Epithelial cell of esophagus (primary cell): ENCODE results near the gene SIK3.

Source experiments
- DNase-seq: peaks from one replicate; pipeline ENCODE4 v3.0.0; 2010; ENCODE audit warnings: low read depth
- H3K4me3 ChIP-seq: 2 replicates; pipeline ENCODE4 v1.5.1; 2011; ENCODE audit warnings: mild to moderate bottlenecking, low read length, control low read depth
- CTCF ChIP-seq: IDR thresholded peaks from 2 replicates; pipeline ENCODE4 v1.5.1; 2011; ENCODE audit warnings: low read depth, mild to moderate bottlenecking, low read length, control low read depth, inconsistent platforms; ENCODE audit not compliant: insufficient read depth; ENCODE audit errors: missing control alignments

Gene SIK3

GRCh38 chr11:117062498-117062897, 35.7 kb downstream of the SIK3 start:
- DNase-seq, result no peak
- TF ChIP-seq CTCF, result no peak

DNA sequence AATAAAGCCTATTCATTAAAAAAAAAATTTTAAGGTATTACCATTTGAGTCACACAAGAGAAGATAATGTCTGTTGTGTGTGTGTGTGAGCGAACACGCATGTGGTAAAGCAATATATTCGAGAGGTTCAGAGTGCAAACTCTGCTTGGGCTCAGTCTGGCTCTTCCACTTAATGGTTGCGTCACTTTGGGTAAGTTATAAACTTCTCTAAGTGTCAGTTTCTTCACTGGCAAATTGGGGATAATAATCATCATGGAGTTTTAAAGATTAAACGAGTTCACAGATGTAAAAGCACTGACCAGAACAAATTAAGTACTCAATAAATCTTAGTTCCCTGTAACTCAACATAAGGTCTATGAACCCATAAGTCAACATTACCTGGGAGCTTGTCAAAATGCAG, 37.0 kb downstream of the SIK3 start:
- no peak overlapping the region for H3K4me3 ChIP-seq
- no peak for TF ChIP-seq CTCF
- no peak for DNase-seq

More at GRCh38 chr11:117062498-117062897, 35.7 kb downstream of the SIK3 start:
- no peak overlapping the region for H3K4me3 ChIP-seq

- DNase-seq, result no peak
- no peak overlapping the region for H3K4me3 ChIP-seq
Measured at GRCh38 chr11:117059611-117060148, 38.5 kb downstream of the SIK3 start.

GRCh38 chr11:117058761-117059261, 39.4 kb downstream of the SIK3 start:
- no peak overlapping the region for H3K4me3 ChIP-seq
- TF ChIP-seq CTCF, result no peak
- DNase-seq, result no peak

More at GRCh38 chr11:117059611-117060148, 38.5 kb downstream of the SIK3 start:
- no peak for TF ChIP-seq CTCF

GRCh38 chr11:117057727-117058126, 40.5 kb downstream of the SIK3 start:
- no peak for TF ChIP-seq CTCF
- H3K4me3 ChIP-seq, result no peak overlapping the region
- DNase-seq, result no peak

- H3K4me3 ChIP-seq, result no peak overlapping the region
- DNase-seq, result no peak
- TF ChIP-seq CTCF, result no peak
Measured at GRCh38 chr11:117057317-117057716, 40.9 kb downstream of the SIK3 start.

- no peak for TF ChIP-seq CTCF
- no peak for DNase-seq
- no peak overlapping the region for H3K4me3 ChIP-seq
Measured at GRCh38 chr11:117055469-117055868, 42.8 kb downstream of the SIK3 start.
